Thymus (tissue), 11 donors: ENCODE data around the gene USP5. TPM values are rescaled to one million over a fixed set of nuclear protein-coding genes. Genes with fewer than 3 reads are reported as not detected.
A peak's percentile ranks its signal among the peaks of the same experiment; 100 is the strongest.

ENCODE experiments used
- DNase-seq, 9 donors: peaks; one replicate each; pipeline ENCODE4 v3.0.0-alpha.2; 2013; ENCODE audit warnings: low spot score in 9 of 9, low read depth in 6 of 9, missing footprints in 1 of 9
- H3K27ac ChIP-seq, 2 donors: one replicate each; pipeline ENCODE4 v1.5.1; 2013; ENCODE audit warnings: control low read depth in 1 of 2, low read depth in 1 of 2, low read length in 1 of 2, mild to moderate bottlenecking in 1 of 2, moderate library complexity in 1 of 2
- H3K27me3 ChIP-seq, 2 donors: one replicate each; pipeline ENCODE4 v1.5.1; 2013; ENCODE audit warnings: low read length in 1 of 2; ENCODE audit not compliant: control insufficient read depth in 2 of 2, insufficient read depth in 1 of 2
- H3K36me3 ChIP-seq, 2 donors: one replicate each; pipeline ENCODE4 v1.5.1; 2013; ENCODE audit warnings: low read length in 1 of 2, mild to moderate bottlenecking in 1 of 2, moderate library complexity in 1 of 2; ENCODE audit not compliant: control insufficient read depth in 2 of 2, insufficient read depth in 2 of 2
- H3K4me1 ChIP-seq, 2 donors: one replicate each; pipeline ENCODE4 v1.5.1; 2013; ENCODE audit warnings: low read length in 2 of 2; ENCODE audit not compliant: control insufficient read depth in 2 of 2, insufficient read depth in 2 of 2
- H3K4me3 ChIP-seq, 2 donors: one replicate each; pipeline ENCODE4 v1.5.1; 2013; ENCODE audit warnings: low read length in 2 of 2, control low read depth in 1 of 2, mild to moderate bottlenecking in 1 of 2
- H3K9me3 ChIP-seq, 2 donors: one replicate each; pipeline ENCODE4 v1.5.1; 2013; ENCODE audit warnings: low read length in 1 of 2, mild to moderate bottlenecking in 1 of 2; ENCODE audit not compliant: control insufficient read depth in 2 of 2, insufficient read depth in 1 of 2
- WGBS: extraction: QIAGEN DNeasy Blood & Tissue Kit; methylation state at CpG from one replicate; pipeline ENCODE4 v1.1.7; 2013; 5-methylcytosine and 5-hydroxymethylcytosine counted together
- polyA plus RNA-seq: library from polyadenylated mRNA; stranded (reverse); fragments of 200-250 nt; gene quantifications from one replicate; pipeline ENCODE4 v1.2.3, GENCODE V29; 2013
- total RNA-seq: library from RNA; stranded (reverse); fragments of 120-200 nt; gene quantifications from one replicate; pipeline ENCODE4 v1.2.4, GENCODE V29; 2013
- donor health status: healthy.

USP5 gene
- total and polyA plus RNA-seq, 2 donors: 32.2 to 61.1 TPM

DNA sequence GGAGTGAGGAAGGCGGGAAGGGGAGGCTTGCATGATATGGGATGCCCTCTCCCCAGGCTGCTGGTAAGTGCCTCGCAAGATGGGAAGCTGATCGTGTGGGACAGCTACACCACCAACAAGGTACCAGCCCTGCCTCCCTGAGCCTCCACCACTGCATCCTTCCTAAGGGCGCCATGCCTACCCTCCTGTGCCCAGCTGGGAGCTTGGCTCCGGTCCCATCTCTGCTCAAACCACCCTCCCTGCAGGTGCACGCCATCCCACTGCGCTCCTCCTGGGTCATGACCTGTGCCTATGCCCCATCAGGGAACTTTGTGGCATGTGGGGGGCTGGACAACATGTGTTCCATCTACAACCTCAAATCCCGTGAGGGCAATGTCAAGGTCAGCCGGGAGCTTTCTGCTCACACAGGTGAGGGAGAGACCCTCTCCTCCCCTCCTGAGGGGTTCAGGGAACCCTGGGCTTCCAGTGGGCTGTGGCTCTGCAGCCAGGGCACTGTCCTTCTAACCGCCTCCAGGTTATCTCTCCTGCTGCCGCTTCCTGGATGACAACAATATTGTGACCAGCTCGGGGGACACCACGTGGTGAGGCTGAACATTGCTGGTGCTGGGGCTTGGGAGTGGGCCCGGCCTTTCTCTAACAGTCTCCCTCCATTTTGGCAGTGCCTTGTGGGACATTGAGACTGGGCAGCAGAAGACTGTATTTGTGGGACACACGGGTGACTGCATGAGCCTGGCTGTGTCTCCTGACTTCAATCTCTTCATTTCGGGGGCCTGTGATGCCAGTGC lies 8.6 kb upstream of the USP5 start:
- Histone ChIP-seq H3K9me3 (no peaks in the 10 kb centered on the region), H3K4me3 (no peak overlapping the region), H3K27me3 (peaks cover 0 to 7% of the 10 kb centered on the region in 2 donors), H3K36me3 (peaks cover 26 to 28% of the 10 kb centered on the region in 2 donors), H3K4me1 (no peaks in the 10 kb centered on the region), H3K27ac (no peak overlapping the region)
- WGBS: 90% methylated on average over 16 of the region's 16 CpGs
- DNase-seq: no peak

DNA sequence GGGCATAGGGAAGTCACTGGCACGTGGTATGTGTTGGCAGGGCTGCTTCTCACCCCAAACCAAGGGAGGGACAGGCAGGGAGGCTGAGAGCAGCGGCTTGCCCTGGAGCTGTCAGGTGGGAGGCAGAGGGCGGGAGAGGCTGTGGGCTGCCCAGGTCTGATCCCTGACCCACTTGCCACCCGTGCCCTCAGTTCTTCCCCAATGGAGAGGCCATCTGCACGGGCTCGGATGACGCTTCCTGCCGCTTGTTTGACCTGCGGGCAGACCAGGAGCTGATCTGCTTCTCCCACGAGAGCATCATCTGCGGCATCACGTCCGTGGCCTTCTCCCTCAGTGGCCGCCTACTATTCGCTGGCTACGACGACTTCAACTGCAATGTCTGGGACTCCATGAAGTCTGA lies 6.6 kb upstream of the USP5 start:
- no peak overlapping the region for H3K27ac ChIP-seq
- WGBS: 94% methylated on average over 17 of the region's 17 CpGs
- H3K4me3 ChIP-seq: no peak overlapping the region
- H3K9me3 ChIP-seq: no peaks in the 10 kb centered on the region
- peaks cover 5 to 17% of the 10 kb centered on the region in 2 donors for H3K4me1 ChIP-seq
- no peak for DNase-seq
- peaks cover 0 to 2% of the 10 kb centered on the region in 2 donors for H3K27me3 ChIP-seq
- H3K36me3 ChIP-seq: peaks cover 30 to 44% of the 10 kb centered on the region in 2 donors

DNA sequence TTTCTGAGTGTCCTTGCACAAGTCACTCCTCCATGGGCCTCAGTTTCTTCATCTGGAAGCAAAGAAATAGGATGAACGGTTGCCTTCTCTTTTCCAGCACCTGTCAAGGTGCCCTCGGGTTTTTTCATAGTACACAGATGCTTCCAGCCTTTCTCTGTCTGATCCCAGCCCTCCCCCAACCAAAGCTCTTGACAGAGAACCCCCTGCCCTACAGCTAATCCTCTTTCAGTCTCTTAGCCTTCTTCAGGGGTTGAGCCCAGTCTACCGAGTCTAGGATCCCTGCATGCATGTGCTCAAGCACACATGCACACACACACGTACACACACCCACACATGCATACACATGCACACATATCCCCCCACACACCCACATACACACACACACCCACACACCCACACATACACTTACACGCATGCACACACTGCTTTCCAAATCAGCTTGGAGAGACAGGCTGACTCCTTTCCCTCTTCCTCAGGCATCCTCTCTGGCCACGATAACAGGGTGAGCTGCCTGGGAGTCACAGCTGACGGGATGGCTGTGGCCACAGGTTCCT lies 5.6 kb upstream of the USP5 start:
- H3K27me3 ChIP-seq: no peaks in the 10 kb centered on the region
- H3K36me3 ChIP-seq: peaks cover 30 to 44% of the 10 kb centered on the region in 2 donors
- no peak overlapping the region for H3K4me3 ChIP-seq
- peaks cover 12 to 24% of the 10 kb centered on the region in 2 donors for H3K4me1 ChIP-seq
- DNase-seq: no peak
- H3K27ac ChIP-seq: no peak overlapping the region
- no peaks in the 10 kb centered on the region for H3K9me3 ChIP-seq
- WGBS: 97% methylated on average over 7 of the region's 7 CpGs

DNA sequence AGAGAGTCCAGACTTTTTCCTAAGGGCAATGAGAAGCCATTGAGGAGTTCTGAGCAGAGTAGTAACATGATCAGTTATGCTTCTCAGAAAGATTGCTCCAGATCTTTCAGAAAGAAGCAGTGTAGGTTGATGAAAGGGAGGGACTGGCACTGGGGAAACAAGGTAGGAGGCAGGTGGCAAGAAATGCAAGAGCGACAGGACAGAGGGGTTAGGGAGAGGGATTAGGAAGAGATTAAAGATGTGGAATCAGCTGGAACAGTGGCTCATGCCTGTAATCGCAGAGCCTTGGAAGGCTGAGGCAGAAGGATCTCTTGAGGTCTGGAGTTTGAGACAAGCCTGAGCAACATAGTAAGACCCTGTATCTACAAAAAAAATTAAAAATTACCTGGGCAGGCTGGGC lies 4.3 kb upstream of the USP5 start:
- peaks cover 12 to 26% of the 10 kb centered on the region in 2 donors for H3K4me1 ChIP-seq
- no peak overlapping the region for H3K27ac ChIP-seq
- H3K9me3 ChIP-seq: peaks cover 0 to 1% of the 10 kb centered on the region in 2 donors
- DNase-seq: no peak
- peaks cover 30 to 44% of the 10 kb centered on the region in 2 donors for H3K36me3 ChIP-seq
- H3K4me3 ChIP-seq: no peak overlapping the region
- no peaks in the 10 kb centered on the region for H3K27me3 ChIP-seq
- WGBS: over 99% methylated on average over 2 of the region's 2 CpGs

DNA sequence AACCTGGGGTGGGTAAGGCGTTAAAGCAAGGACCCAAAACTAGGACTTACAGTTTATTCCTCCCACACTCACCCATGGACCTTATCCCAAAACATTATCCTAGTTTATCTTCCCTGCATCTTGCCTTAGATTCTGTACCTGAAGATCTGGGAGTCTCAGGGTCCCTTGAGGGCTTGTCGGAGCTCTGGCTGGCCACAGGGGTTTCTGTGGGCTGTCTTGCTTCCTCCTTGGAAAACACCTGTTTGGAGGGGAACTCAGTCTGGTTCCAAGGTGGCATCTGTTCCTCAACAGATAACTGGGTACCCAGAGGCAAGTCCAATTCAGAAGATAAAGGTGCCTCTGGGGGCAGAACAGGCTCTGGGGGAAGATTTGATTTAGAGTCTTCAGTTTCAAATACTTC lies 2.5 kb upstream of the USP5 start:
- 68% methylated on average over 2 of the region's 2 CpGs for WGBS
- H3K4me3 ChIP-seq: no peak overlapping the region
- peaks cover 34 to 50% of the 10 kb centered on the region in 2 donors for H3K36me3 ChIP-seq
- H3K9me3 ChIP-seq: peaks cover 0 to 1% of the 10 kb centered on the region in 2 donors
- DNase-seq: no peak
- no peaks in the 10 kb centered on the region for H3K27me3 ChIP-seq
- no peak overlapping the region for H3K27ac ChIP-seq
- H3K4me1 ChIP-seq: peaks cover 19 to 39% of the 10 kb centered on the region in 2 donors

DNA sequence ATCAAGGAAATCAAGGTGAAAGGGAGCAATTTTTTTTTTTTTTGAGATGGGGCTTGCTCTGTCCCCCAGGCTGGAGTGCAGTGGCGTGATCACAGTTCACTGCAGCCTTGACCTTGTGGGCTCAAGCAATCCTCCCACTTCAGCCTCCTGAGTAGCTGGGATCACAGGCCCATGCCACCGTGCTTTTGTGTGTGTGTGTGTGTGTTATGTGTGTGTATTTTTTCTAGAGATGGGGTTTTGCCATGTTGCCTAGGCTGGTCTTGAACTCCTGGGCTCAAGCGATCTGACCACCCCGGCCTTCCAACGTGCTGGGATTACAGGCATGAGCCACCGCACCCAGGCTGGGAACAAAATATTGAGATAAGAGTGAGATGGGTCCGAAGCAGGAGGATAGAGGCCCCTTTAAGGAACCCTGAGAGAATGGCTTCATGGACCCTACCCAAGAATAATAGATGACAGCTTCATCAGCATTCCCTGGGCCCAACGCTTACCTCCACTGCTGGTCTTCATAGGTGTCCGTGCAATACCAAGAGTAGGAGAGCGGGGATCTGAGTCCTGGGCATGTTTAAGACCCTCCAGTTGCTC lies 1.9 kb upstream of the USP5 start:
- peak overlapping the region; percentile 81 to 90 for H3K4me3 ChIP-seq
- H3K27me3 ChIP-seq: no peaks in the 10 kb centered on the region
- no peak for DNase-seq
- H3K36me3 ChIP-seq: peaks cover 35 to 52% of the 10 kb centered on the region in 2 donors
- peaks cover 0 to 1% of the 10 kb centered on the region in 2 donors for H3K9me3 ChIP-seq
- WGBS: 95% methylated on average over 10 of the region's 10 CpGs
- H3K27ac ChIP-seq: no peak overlapping the region
- H3K4me1 ChIP-seq: peaks cover 19 to 39% of the 10 kb centered on the region in 2 donors

DNA sequence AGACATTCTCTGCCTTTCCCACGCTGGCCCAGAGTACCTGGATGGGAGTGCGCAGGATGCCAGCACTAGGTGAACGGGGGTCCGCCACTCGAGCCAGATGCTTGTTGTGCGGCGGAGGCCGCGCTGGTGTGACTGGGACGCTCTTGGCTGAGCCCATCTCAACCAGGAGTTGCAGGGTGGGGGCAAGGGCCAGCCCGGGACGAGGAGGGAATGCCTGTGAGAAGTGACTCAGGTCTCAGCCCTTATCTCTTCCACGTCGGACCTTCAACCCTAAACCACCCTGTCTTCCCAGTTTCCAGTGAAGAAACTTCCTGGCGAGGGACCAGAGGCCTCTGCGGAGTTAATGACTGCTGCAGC lies 1.2 kb upstream of the USP5 start:
- Histone ChIP-seq H3K9me3 (peaks cover 0 to 1% of the 10 kb centered on the region in 2 donors), H3K36me3 (peaks cover 35 to 57% of the 10 kb centered on the region in 2 donors), H3K27ac (peak overlapping the region in 1 of 2 donors; percentile 39), H3K4me1 (peaks cover 19 to 39% of the 10 kb centered on the region in 2 donors), H3K27me3 (no peaks in the 10 kb centered on the region), H3K4me3 (peak overlapping the region; percentile 81 to 90)
- WGBS: 70% methylated on average over 16 of the region's 16 CpGs
- DNase-seq: no peak

DNA sequence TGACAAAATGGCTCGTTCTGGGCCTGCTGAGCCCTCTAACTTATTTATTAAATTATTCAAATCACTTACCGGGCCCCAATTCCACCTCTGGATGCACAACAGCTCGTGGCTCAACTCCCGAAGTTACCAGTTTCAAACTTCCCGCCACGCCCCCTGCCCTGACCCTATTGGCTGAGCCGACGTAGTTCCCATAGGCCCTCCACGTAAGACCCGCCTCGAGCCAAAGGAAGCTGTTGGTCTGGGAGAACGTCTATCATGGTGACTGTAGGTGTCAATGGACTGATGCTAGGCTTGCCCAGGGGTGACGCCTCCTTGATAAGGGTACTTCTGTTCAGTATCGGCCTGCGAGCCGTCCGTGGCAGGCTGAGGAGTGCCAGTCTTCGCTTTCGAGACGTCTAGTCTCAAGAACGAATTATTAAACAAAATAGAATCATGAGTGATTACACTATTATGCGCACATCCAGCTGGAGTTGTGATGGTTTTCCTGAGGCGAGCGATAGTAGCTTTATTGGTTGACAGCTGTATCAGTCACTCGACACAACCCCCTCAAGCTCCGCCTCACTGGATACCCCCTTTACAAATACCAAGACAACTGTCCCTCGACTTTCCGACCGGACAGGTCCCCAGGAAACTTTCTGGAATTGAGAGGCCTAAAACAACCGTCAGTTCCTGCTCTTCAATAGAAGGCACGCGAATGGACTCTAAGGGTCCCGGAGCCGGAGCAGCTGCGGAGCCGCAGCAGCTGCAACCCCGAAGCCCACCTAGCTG lies 613 bp upstream of the USP5 start, which contains the start of gene CDCA3:
TSS of gene CDCA3 (minus strand) at position 134 of the 768 bp plus-strand sequence. CDS start 334 bp downstream, outside the sequence.
- Histone ChIP-seq H3K4me3 (peak within 1 kb of the TSS; percentile 81 to 90), H3K27ac (peak within 1 kb of the TSS; percentile 96 to 98), H3K9me3 (peaks cover 0 to 1% of the 10 kb centered on the region in 2 donors), H3K36me3 (peaks cover 37 to 57% of the 10 kb centered on the region in 2 donors), H3K27me3 (no peaks in the 10 kb centered on the region), H3K4me1 (peaks cover 19 to 39% of the 10 kb centered on the region in 2 donors)
- peak; percentile 89 to 98 (median 95) for DNase-seq
- under 1% methylated on average over 37 of the region's 37 CpGs for WGBS
